ENCODE measurements around the gene GNB1L. TPM values are rescaled to one million over a fixed set of nuclear protein-coding genes. Genes with fewer than 3 reads are reported as not detected.

GNB1L gene
- total RNA-seq, 1 experiment from 2014 or later, result 18.0 TPM

- no peak for TF ChIP-seq ATF1 (CRISPR knock-in tag; IDR thresholded peaks at IDR 0.05)
- no peak for TF ChIP-seq ZNF671 (CRISPR knock-in tag; IDR thresholded peaks at IDR 0.05)
- TF ChIP-seq JAZF1 (CRISPR knock-in tag; IDR thresholded peaks at IDR 0.05), result no peak
- TF ChIP-seq, protein P1, sequence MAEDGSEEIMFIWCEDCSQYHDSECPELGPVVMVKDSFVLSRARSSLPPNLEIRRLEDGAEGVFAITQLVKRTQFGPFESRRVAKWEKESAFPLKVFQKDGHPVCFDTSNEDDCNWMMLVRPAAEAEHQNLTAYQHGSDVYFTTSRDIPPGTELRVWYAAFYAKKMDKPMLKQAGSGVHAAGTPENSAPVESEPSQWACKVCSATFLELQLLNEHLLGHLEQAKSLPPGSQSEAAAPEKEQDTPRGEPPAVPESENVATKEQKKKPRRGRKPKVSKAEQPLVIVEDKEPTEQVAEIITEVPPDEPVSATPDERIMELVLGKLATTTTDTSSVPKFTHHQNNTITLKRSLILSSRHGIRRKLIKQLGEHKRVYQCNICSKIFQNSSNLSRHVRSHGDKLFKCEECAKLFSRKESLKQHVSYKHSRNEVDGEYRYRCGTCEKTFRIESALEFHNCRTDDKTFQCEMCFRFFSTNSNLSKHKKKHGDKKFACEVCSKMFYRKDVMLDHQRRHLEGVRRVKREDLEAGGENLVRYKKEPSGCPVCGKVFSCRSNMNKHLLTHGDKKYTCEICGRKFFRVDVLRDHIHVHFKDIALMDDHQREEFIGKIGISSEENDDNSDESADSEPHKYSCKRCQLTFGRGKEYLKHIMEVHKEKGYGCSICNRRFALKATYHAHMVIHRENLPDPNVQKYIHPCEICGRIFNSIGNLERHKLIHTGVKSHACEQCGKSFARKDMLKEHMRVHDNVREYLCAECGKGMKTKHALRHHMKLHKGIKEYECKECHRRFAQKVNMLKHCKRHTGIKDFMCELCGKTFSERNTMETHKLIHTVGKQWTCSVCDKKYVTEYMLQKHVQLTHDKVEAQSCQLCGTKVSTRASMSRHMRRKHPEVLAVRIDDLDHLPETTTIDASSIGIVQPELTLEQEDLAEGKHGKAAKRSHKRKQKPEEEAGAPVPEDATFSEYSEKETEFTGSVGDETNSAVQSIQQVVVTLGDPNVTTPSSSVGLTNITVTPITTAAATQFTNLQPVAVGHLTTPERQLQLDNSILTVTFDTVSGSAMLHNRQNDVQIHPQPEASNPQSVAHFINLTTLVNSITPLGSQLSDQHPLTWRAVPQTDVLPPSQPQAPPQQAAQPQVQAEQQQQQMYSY (CRISPR knock-in tag; IDR thresholded peaks at IDR 0.05), result no peak
- TF ChIP-seq ATF6 (CRISPR knock-in tag; IDR thresholded peaks at IDR 0.05), result no peak
- TF ChIP-seq NR1H2 (CRISPR knock-in tag; IDR thresholded peaks at IDR 0.05), result no peak
- TF ChIP-seq, protein P2, sequence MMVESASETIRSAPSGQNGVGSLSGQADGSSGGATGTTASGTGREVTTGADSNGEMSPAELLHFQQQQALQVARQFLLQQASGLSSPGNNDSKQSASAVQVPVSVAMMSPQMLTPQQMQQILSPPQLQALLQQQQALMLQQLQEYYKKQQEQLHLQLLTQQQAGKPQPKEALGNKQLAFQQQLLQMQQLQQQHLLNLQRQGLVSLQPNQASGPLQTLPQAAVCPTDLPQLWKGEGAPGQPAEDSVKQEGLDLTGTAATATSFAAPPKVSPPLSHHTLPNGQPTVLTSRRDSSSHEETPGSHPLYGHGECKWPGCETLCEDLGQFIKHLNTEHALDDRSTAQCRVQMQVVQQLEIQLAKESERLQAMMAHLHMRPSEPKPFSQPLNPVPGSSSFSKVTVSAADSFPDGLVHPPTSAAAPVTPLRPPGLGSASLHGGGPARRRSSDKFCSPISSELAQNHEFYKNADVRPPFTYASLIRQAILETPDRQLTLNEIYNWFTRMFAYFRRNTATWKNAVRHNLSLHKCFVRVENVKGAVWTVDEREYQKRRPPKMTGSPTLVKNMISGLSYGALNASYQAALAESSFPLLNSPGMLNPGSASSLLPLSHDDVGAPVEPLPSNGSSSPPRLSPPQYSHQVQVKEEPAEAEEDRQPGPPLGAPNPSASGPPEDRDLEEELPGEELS (CRISPR knock-in tag; IDR thresholded peaks at IDR 0.05), result no peak
- no peak for TF ChIP-seq E2F1 (CRISPR knock-in tag; IDR thresholded peaks at IDR 0.05)
- no peak for TF ChIP-seq SMAD4 (CRISPR knock-in tag; IDR thresholded peaks at IDR 0.05)
Measured at GRCh38 chr22:19843857-19844376, 10.8 kb downstream of the GNB1L start (continued).

GRCh38 chr22:19843107-19843856 is 11.4 kb downstream of the GNB1L start:
- H3K27me3 Mint-ChIP-seq (ENCODE audit: low read depth), result no peaks in the 10 kb centered on the region
- POLR2A ChIA-PET, result interaction anchor here (1.3 kb wide), 1 partner anchor 12 kb away, joined by 4 read pairs; no protein-coding TSS in a partner anchor
- CTCF ChIA-PET, result interaction anchor here (0.7 kb wide), 1 partner anchor 26 kb away, joined by 3 read pairs; no protein-coding TSS in a partner anchor
- ATAC-seq (no peak), DNase-seq (ENCODE audit: low spot score) (no peak)
- no peak overlapping the region for H3K4me3 Mint-ChIP-seq
- H3K36me3 Mint-ChIP-seq, result peaks cover 10% of the 10 kb centered on the region
- no peak overlapping the region for H3K27ac Mint-ChIP-seq
- peaks cover 9% of the 10 kb centered on the region for H3K4me1 Mint-ChIP-seq
- H3K9me3 Mint-ChIP-seq, result peaks cover 9% of the 10 kb centered on the region
- TF ChIP-seq SMAD3 (CRISPR knock-in tag; IDR thresholded peaks at IDR 0.05; ENCODE audit: borderline replicate concordance), result no peak
- TF ChIP-seq SMAD4 (CRISPR knock-in tag; IDR thresholded peaks at IDR 0.05), result no peak
- TF ChIP-seq ATF2 (CRISPR knock-in tag; IDR thresholded peaks at IDR 0.05; ENCODE audit: borderline replicate concordance, low read depth), result no peak
- TF ChIP-seq AR (CRISPR knock-in tag; IDR thresholded peaks at IDR 0.05), result no peak
- TF ChIP-seq ELF4 (CRISPR knock-in tag; IDR thresholded peaks at IDR 0.05; ENCODE audit: low read depth), result no peak
- TF ChIP-seq ZNF532 (CRISPR knock-in tag; IDR thresholded peaks at IDR 0.05; ENCODE audit: borderline replicate concordance), result no peak
- no peak for TF ChIP-seq NR3C1 (CRISPR knock-in tag; conservative IDR thresholded peaks at IDR 0.05; ENCODE audit: low read depth)

All from WTC11 (cell line).